K562 (cell line): ENCODE data around the gene SERPINE2. TPM values are rescaled to one million over a fixed set of nuclear protein-coding genes. Genes with fewer than 3 reads are reported as not detected.
A peak's percentile ranks its signal among the peaks of the same experiment; 100 is the strongest.

Experiments
- BACH1 ChIP-seq: fragments of 200-800 bp; sonication (Bioruptor generic); IDR thresholded peaks from 2 replicates; pipeline ENCODE4 v1.6.1; 2016; ENCODE audit warnings: missing genetic modification characterization, missing compliant biosample characterization
- BRF2 ChIP-seq: IDR thresholded peaks from 3 replicates; pipeline ENCODE4 v1.6.1; 2011; ENCODE audit warnings: borderline replicate concordance, mild to moderate bottlenecking; ENCODE audit not compliant: insufficient read length, insufficient read depth
- E2F5 ChIP-seq: sonication (generic); formaldehyde crosslinking; IDR thresholded peaks from 2 replicates; pipeline ENCODE4 v1.8.0; 2022; ENCODE audit warnings: mild to moderate bottlenecking, missing genetic modification reagents
- EP400 ChIP-seq: fragments of 450-650 bp; IDR thresholded peaks from 2 replicates; pipeline ENCODE4 v1.6.1; 2017; ENCODE audit warnings: antibody characterized with exemption, mild to moderate bottlenecking, moderate library complexity
- FOXP1 ChIP-seq: sonication (generic); formaldehyde crosslinking; IDR thresholded peaks from 2 replicates; pipeline ENCODE4 v1.8.0; 2022; ENCODE audit warnings: mild to moderate bottlenecking, missing genetic modification reagents
- MEF2D ChIP-seq: conservative IDR thresholded peaks from 2 replicates; pipeline ENCODE4 v1.6.1; 2016; ENCODE audit warnings: low read depth, missing genetic modification characterization, missing compliant biosample characterization
- NR3C1 ChIP-seq: sonication (generic); formaldehyde crosslinking; IDR thresholded peaks from 2 replicates; pipeline ENCODE4 v1.8.1; 2022; ENCODE audit warnings: missing genetic modification reagents
- RBFOX2 ChIP-seq: fragments of 200-400 bp; formaldehyde crosslinking; IDR thresholded peaks from 2 replicates; pipeline ENCODE4 v1.6.1; 2017; ENCODE audit warnings: low read depth, mild to moderate bottlenecking, low read length, moderate library complexity
- RBM17 ChIP-seq: fragments of 200-400 bp; formaldehyde crosslinking; IDR thresholded peaks from 2 replicates; pipeline ENCODE4 v1.6.1; 2017; ENCODE audit warnings: low read depth, mild to moderate bottlenecking, low read length, borderline replicate concordance
- RCOR1 ChIP-seq, 2 experiments: IDR thresholded peaks; 2 replicates each; pipeline ENCODE4 v1.6.1; 2012; ENCODE audit warnings: low read depth in 2 of 2, low read length in 2 of 2, borderline replicate concordance in 1 of 2, improper control_type of control experiment in 1 of 2
- SETDB1 ChIP-seq: IDR thresholded peaks from one replicate; pipeline ENCODE4 v1.6.1; 2012; ENCODE audit warnings: low read length, control low read depth, inconsistent platforms
- SMC3 ChIP-seq: conservative IDR thresholded peaks from 2 replicates; pipeline ENCODE4 v1.6.1; 2011; ENCODE audit warnings: low read depth, low read length, improper control_type of control experiment; ENCODE audit not compliant: insufficient read depth
- SNAPC5 ChIP-seq: fragments of 250-450 bp; sonication (Bioruptor Pico); IDR thresholded peaks from 2 replicates; pipeline ENCODE4 v1.8.0; 2021; ENCODE audit warnings: moderate library complexity, mild to moderate bottlenecking, inconsistent platforms
- TAF1 ChIP-seq: IDR thresholded peaks from 2 replicates; pipeline ENCODE4 v1.6.1; 2011; ENCODE audit warnings: mild to moderate bottlenecking, low read length, moderate library complexity; ENCODE audit not compliant: insufficient read depth, control insufficient read depth, severe bottlenecking; ENCODE audit errors: extremely low read depth
- YY1 ChIP-seq, 3 experiments: IDR thresholded peaks; 2 replicates each; pipeline ENCODE4 v1.6.1; 2011; ENCODE audit warnings: low read length in 2 of 3, mild to moderate bottlenecking in 2 of 3, moderate library complexity in 2 of 3, borderline replicate concordance in 1 of 3, control low read depth in 1 of 3, low read depth in 1 of 3; ENCODE audit not compliant: insufficient read depth in 3 of 3, insufficient replicate concordance in 2 of 3, control insufficient read depth in 1 of 3, insufficient read length in 1 of 3; ENCODE audit errors: extremely low read depth in 1 of 3
- ZBTB9 ChIP-seq: fragments of 450-650 bp; formaldehyde crosslinking; IDR thresholded peaks from 2 replicates; pipeline ENCODE4 v1.4.0; 2020; ENCODE audit warnings: mild to moderate bottlenecking, moderate library complexity
- ZNF134 ChIP-seq: fragments of 250-450 bp; sonication (Bioruptor Pico); conservative IDR thresholded peaks from 2 replicates; pipeline ENCODE4 v1.4.0; 2020
- ZNF253 ChIP-seq: fragments of 250-450 bp; sonication (Bioruptor Pico); conservative IDR thresholded peaks from 2 replicates; pipeline ENCODE4 v1.6.1; 2021; ENCODE audit warnings: mild to moderate bottlenecking
- ZNF263 ChIP-seq: sonication (generic); formaldehyde crosslinking; IDR thresholded peaks from 2 replicates; pipeline ENCODE4 v1.8.0; 2022; ENCODE audit warnings: mild to moderate bottlenecking, missing genetic modification reagents, borderline replicate concordance
- ZNF408 ChIP-seq: fragments of 250-450 bp; sonication (Bioruptor Pico); IDR thresholded peaks from 2 replicates; pipeline ENCODE4 v1.4.0; 2020; ENCODE audit warnings: low read depth, mild to moderate bottlenecking, moderate library complexity
- ZNF766 ChIP-seq: fragments of 200-800 bp; sonication (Bioruptor generic); conservative IDR thresholded peaks from 2 replicates; pipeline ENCODE4 v1.6.1; 2016; ENCODE audit warnings: missing genetic modification characterization, missing compliant biosample characterization
- polyA plus RNA-seq, 8 experiments: library from polyadenylated mRNA; depleted of rRNA in 4 of 8; stranded (reverse) in 5 of 8; unstranded in 3 of 8; fragments of >200 nt; fragmentation: Nextera tagmentation in 2 of 8; fragmentation: Illumina TruSeq in 1 of 8; extraction: Ambion mirVana in 2 of 8; extraction: Trizol in 1 of 8; gene quantifications; 2 replicates each; pipeline versions ENCODE4 v1.2.1 to v1.2.3, GENCODE V29; 2011 to 2014; ENCODE audit warnings: inconsistent platforms in 1 of 8, missing spikeins in 1 of 8
- total RNA-seq, 7 experiments: library from RNA; depleted of rRNA in 6 of 7; stranded (reverse); fragments of >200 nt in 6 of 7; fragmentation: Illumina TruSeq in 2 of 7; extraction: Trizol in 2 of 7; gene quantifications; 2 replicates each; pipeline versions ENCODE4 v1.2.1 to v1.2.3, GENCODE V29; 2011 to 2021; ENCODE audit warnings: low replicate concordance in 1 of 7

Gene SERPINE2
- total and polyA plus RNA-seq, 9 of the 15 experiments (the other 6 are each of a cell fraction or from before 2014, with no cell fraction given): 0.03 to 0.16 (median 0.13) TPM; not detected in 6

- no peak for TF ChIP-seq NR3C1 (CRISPR knock-in tag)
- TF ChIP-seq FOXP1 (CRISPR knock-in tag): 0 out of 2 replicates have a peak, but pooled peaks have one; percentile 62
- no peak for TF ChIP-seq ZNF408 (CRISPR knock-in tag)
- TF ChIP-seq YY1 (IDR thresholded peaks at IDR 0.05; ENCODE audit: borderline replicate concordance in 1 of 3, control insufficient read depth in 1 of 3, extremely low read depth in 1 of 3, insufficient read depth in 3 of 3, insufficient read length in 1 of 3, insufficient replicate concordance in 2 of 3, low read depth in 1 of 3, low read length in 2 of 3): peak; percentile 58 to 96 (median 89)
- TF ChIP-seq SNAPC5 (CRISPR knock-in tag): no peak
- no peak for TF ChIP-seq ZNF134 (CRISPR knock-in tag)
- no peak for TF ChIP-seq MEF2D (tag)
- no peak for TF ChIP-seq SMC3
- peak; percentile 85 for TF ChIP-seq RBFOX2
- peak; percentile 79 for TF ChIP-seq ZNF263 (CRISPR knock-in tag)
- TF ChIP-seq SETDB1: no peak
- TF ChIP-seq BACH1: no peak
- TF ChIP-seq ZBTB9 (CRISPR knock-in tag): peak; percentile 22; the same call in 1 of the 2 replicates
- 0 out of 2 replicates have a peak, but pooled peaks have one; percentile 42 for TF ChIP-seq E2F5 (CRISPR knock-in tag)
- TF ChIP-seq RBM17: no peak
- TF ChIP-seq BRF2: no peak
- TF ChIP-seq TAF1: peak; percentile 69
- no peak for TF ChIP-seq ZNF253
- 0 out of 4 replicates have a peak, but pooled peaks of 1 of the 2 experiments have one; percentile 12 for TF ChIP-seq RCOR1 (IDR thresholded peaks at IDR 0.05; ENCODE audit: borderline replicate concordance in 1 of 2, low read depth in 2 of 2, low read length in 2 of 2)
- no peak; the same call in 1 of the 2 replicates for TF ChIP-seq EP400
- no peak for TF ChIP-seq ZNF766
Measured at GRCh38 chr2:223944703-223945531, 94.2 kb downstream of the SERPINE2 start, which contains the start of gene WDFY1 (continued).
